Ectodermal cell (in vitro differentiated cells): Measurements from ENCODE around the gene TEF.
"Not testable (repeated sequence)": the region's sequence is repeated elsewhere in the genome, so short reads cannot be mapped to it uniquely, and the experiment has no call there.

Experiments
- H3K27ac ChIP-seq: 2 replicates; pipeline ENCODE4 v1.7.0; 2013; ENCODE audit warnings: mild to moderate bottlenecking, low read depth, low read length; ENCODE audit not compliant: insufficient read depth, poor library complexity, severe bottlenecking
- H3K27me3 ChIP-seq: 2 replicates; pipeline ENCODE4 v1.7.0; 2013; ENCODE audit warnings: mild to moderate bottlenecking, low read length; ENCODE audit not compliant: insufficient read depth, control insufficient read depth, poor library complexity, severe bottlenecking
- H3K36me3 ChIP-seq: one replicate; pipeline ENCODE4 v1.7.0; 2013; ENCODE audit warnings: low read length; ENCODE audit not compliant: control insufficient read depth, insufficient read depth
- H3K4me1 ChIP-seq: one replicate; pipeline ENCODE4 v1.7.0; 2013; ENCODE audit warnings: low read length; ENCODE audit not compliant: control insufficient read depth, insufficient read depth
- H3K4me3 ChIP-seq: 2 replicates; pipeline ENCODE4 v1.7.0; 2013; ENCODE audit warnings: low read depth, low read length, control low read depth; ENCODE audit not compliant: insufficient read depth
- H3K9me3 ChIP-seq: 2 replicates; pipeline ENCODE4 v1.7.0; 2013; ENCODE audit warnings: mild to moderate bottlenecking, low read length, moderate library complexity; ENCODE audit not compliant: control insufficient read depth
- WGBS, 2 experiments: methylation state at CpG; one replicate each; pipeline ENCODE4 v1.1.7; 2013; ENCODE audit warnings: missing lambda C conversion rate in 2 of 2; 5-methylcytosine and 5-hydroxymethylcytosine counted together

The TEF gene

DNA sequence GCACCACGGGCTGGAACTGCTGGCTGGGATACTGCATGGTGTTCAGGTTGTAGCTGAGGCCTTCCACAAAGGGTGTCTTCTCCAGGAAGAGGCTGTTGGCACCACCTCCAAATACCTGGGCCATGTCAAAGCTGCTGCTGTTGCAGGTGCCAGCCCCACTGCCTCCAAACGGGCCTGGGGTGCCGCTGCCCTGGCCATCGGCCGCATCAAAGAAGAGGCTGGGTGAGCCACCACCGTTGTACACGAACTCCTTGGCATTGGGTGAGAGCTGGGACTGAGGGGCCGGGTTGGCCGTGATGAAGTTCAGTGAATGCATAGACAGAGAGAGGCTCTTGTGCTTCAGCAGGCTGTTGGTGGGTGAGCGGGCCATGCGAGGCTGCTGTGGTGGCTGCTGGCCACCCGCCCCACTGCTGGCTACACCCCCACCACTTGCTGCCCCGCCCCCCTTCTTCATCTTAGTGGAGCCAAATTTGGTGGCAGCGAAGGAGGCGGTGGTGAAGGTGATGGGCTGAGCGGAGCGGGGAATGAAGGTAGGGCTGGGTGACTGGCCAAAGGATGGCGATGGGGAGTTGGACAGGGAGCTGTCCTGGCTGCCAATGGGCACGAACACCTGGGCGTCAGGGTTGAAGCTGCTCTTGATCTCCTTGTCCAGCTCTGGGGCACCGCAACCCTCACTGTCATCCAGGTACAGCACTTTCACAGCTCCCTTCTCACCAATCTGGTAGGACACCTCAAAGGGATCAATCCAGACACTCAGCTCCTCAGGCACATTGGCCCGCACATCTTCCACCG, 54.8 kb downstream of the TEF start:
- 91 to 92% methylated on average over 23 of the region's 23 CpGs for WGBS, 2 experiments
- no peak overlapping the region for H3K4me3 ChIP-seq
- H3K4me1 ChIP-seq: no peaks in the 10 kb centered on the region
- no peaks in the 10 kb centered on the region for H3K27me3 ChIP-seq
- H3K27ac ChIP-seq: no peak overlapping the region
- no peaks in the 10 kb centered on the region for H3K9me3 ChIP-seq
- H3K36me3 ChIP-seq: peaks cover 40% of the 10 kb centered on the region

GRCh38 chr22:41437198-41437597, 55.5 kb downstream of the TEF start:
- WGBS, 2 experiments: 96 to 97% methylated on average over 7 of the region's 7 CpGs
- Histone ChIP-seq H3K36me3 (peaks cover 37% of the 10 kb centered on the region), H3K27ac (no peak overlapping the region), H3K4me3 (no peak overlapping the region), H3K9me3 (no peaks in the 10 kb centered on the region), H3K4me1 (no peaks in the 10 kb centered on the region), H3K27me3 (no peaks in the 10 kb centered on the region)

GRCh38 chr22:41440511-41440910, 58.8 kb downstream of the TEF start:
- not testable (repeated sequence) for H3K9me3 ChIP-seq, H3K27ac ChIP-seq, H3K4me1 ChIP-seq, H3K27me3 ChIP-seq, H3K4me3 ChIP-seq
- H3K36me3 ChIP-seq: peaks cover 25% of the 10 kb centered on the region
- 90 to 94% methylated on average over 5 of the region's 5 CpGs for WGBS, 2 experiments

GRCh38 chr22:41442240-41442792, 60.6 kb downstream of the TEF start:
- Histone ChIP-seq H3K4me3 (no peak overlapping the region), H3K9me3 (no peaks in the 10 kb centered on the region), H3K27me3 (no peaks in the 10 kb centered on the region), H3K4me1 (peaks cover 9% of the 10 kb centered on the region), H3K27ac (no peak overlapping the region), H3K36me3 (peaks cover 7% of the 10 kb centered on the region)
- WGBS, 2 experiments: 97 to 98% methylated on average over 2 of the region's 2 CpGs

GRCh38 chr22:41444360-41445128, 62.8 kb downstream of the TEF start:
- Histone ChIP-seq H3K4me3 (peak overlapping the region; percentile 91), H3K4me1 (peaks cover 18% of the 10 kb centered on the region), H3K27ac (peak overlapping the region; percentile 67), H3K27me3 (no peaks in the 10 kb centered on the region), H3K36me3 (peaks cover 4% of the 10 kb centered on the region), H3K9me3 (no peaks in the 10 kb centered on the region)
- WGBS, 2 experiments: 0% methylated on average over 34 to 35 of the region's 35 CpGs

- Histone ChIP-seq H3K36me3 (peaks cover 4% of the 10 kb centered on the region), H3K4me1 (peaks cover 18% of the 10 kb centered on the region), H3K27me3 (no peaks in the 10 kb centered on the region), H3K4me3 (peak overlapping the region; percentile 91), H3K9me3 (no peaks in the 10 kb centered on the region), H3K27ac (peak overlapping the region; percentile 96)
- WGBS, 2 experiments: 0% methylated on average over 22 of the region's 22 CpGs
These were observed 63.7 kb downstream of the TEF start for GRCh38 chr22:41445129-41446056.

- H3K4me1 ChIP-seq: peaks cover 18% of the 10 kb centered on the region
- 0% methylated on average over 34 of the region's 34 CpGs for WGBS, 2 experiments
These were observed 64.3 kb downstream of the TEF start for GRCh38 chr22:41446057-41446501.

DNA sequence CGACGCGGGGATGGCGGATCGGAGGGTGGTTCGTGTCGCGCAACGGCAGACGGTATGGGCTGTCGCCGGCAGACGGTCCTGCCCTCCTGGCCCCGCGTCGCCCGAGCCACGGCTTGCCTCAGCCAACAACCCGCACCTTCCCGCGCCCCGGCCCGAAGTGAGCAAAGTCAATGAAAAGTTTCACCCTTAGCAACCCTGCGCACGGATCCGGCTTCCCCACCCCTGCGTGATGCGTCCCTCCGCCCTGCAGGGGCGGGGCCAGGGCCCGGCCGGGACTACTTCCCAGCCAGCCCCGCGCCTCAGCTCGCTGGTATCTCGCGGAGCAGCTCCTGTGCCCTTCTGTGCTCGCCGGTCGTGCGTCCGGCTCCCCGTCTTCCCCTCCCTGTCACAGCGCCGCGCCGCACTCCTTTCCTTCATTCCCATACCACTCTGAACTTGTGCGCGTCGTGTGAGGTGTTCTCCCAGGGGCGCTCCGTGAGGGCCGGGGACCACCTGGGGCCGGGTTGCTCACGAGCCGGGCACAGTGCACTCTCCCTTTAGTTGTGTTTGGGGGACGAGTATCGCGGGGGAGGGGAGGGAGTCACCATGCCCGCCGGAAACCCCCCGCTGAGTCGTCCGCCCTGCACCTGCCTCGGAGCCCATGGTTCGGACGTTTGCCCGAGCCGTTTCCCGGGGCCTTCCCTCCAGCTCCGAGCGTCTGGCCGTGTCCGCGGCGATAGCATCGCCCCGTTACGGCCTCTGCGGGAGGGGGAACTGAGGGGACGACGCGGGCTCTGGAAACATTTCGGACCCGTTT, 65.1 kb downstream of the TEF start, which contains the start of gene TOB2:
TSS of gene TOB2 (minus strand) at position 163 of the 796 bp plus-strand sequence. CDS start 9,456 bp downstream, outside the sequence.
- Histone ChIP-seq H3K27me3 (no peaks in the 10 kb centered on the region), H3K4me3 (peak within 1 kb of the TSS; percentile 91), H3K9me3 (no peaks in the 10 kb centered on the region), H3K36me3 (peaks cover 2% of the 10 kb centered on the region), H3K27ac (peak within 1 kb of the TSS; percentile 96), H3K4me1 (peaks cover 18% of the 10 kb centered on the region)
- WGBS, 2 experiments: 0% methylated on average over 85 of the region's 85 CpGs

More at GRCh38 chr22:41446057-41446501, 64.3 kb downstream of the TEF start:
- Histone ChIP-seq H3K27ac (peak overlapping the region; percentile 96), H3K27me3 (no peaks in the 10 kb centered on the region), H3K4me3 (peak overlapping the region; percentile 91), H3K9me3 (no peaks in the 10 kb centered on the region), H3K36me3 (peaks cover 3% of the 10 kb centered on the region)
